Kidney (tissue), 14 donors: ENCODE results near the gene AHDC1. TPM values are rescaled to one million over a fixed set of nuclear protein-coding genes. Genes with fewer than 3 reads are reported as not detected.
A peak's percentile ranks its signal among the peaks of the same experiment; 100 is the strongest.

Source experiments
- DNase-seq, 5 donors: peaks; one replicate each; pipeline ENCODE4 v3.0.0-alpha.2; 2013 to 2020
- FAIRE-seq: peaks from 2 replicates; lab custom pipeline; 2012; peaks lifted over from hg19 to GRCh38; lab: Jason Lieb, UNC
- H3K27ac ChIP-seq, 2 donors: one replicate each; pipeline ENCODE4 v1.7.0; 2013; ENCODE audit warnings: low read depth in 2 of 2, low read length in 2 of 2, inconsistent platforms in 1 of 2
- H3K27me3 ChIP-seq: one replicate; pipeline ENCODE4 v1.7.1; 2013; ENCODE audit warnings: low read length, inconsistent platforms; ENCODE audit not compliant: control insufficient read depth, insufficient read depth
- H3K36me3 ChIP-seq, 3 donors: one replicate each; pipeline versions ENCODE4 v1.7.0 to v1.7.1; 2013; ENCODE audit warnings: low read length in 3 of 3, control low read depth in 1 of 3, inconsistent platforms in 1 of 3; ENCODE audit not compliant: insufficient read depth in 3 of 3, control insufficient read depth in 2 of 3
- H3K4me1 ChIP-seq, 3 donors: one replicate each; pipeline versions ENCODE4 v1.7.0 to v1.7.1; 2013; ENCODE audit warnings: low read length in 3 of 3, inconsistent platforms in 1 of 3, low read depth in 1 of 3; ENCODE audit not compliant: control insufficient read depth in 2 of 3, insufficient read depth in 2 of 3
- H3K4me3 ChIP-seq, 3 donors: one replicate each; pipeline versions ENCODE4 v1.7.0 to v1.8.1; 2013; ENCODE audit warnings: low read length in 3 of 3, control low read depth in 1 of 3, inconsistent platforms in 1 of 3
- H3K9ac ChIP-seq, 3 donors: one replicate each; pipeline versions ENCODE4 v1.7.0 to v1.7.1; 2013; ENCODE audit warnings: low read length in 3 of 3, control low read depth in 1 of 3, inconsistent platforms in 1 of 3
- H3K9me3 ChIP-seq, 3 donors: one replicate each; pipeline versions ENCODE4 v1.7.0 to v1.7.1; 2013; ENCODE audit warnings: low read length in 3 of 3, control low read depth in 1 of 3, inconsistent platforms in 1 of 3; ENCODE audit not compliant: control insufficient read depth in 2 of 3, insufficient read depth in 1 of 3
- intact Hi-C: fragments of 100-400 bp; cut with DNase I; formaldehyde crosslinking; loops from one replicate; pipeline ENCODE4 v1.11.1; 2022
- polyA plus RNA-seq: library from polyadenylated mRNA; stranded (reverse); fragments of 350-450 nt; fragmentation: Illumina TruSeq; extraction: RNeasy Lipid Tissue Mini Kit (QIAGEN cat#74804); gene quantifications from one replicate; pipeline ENCODE4 v1.2.3, GENCODE V29; 2014; ENCODE audit warnings: low read depth, low replicate concordance; ENCODE audit not compliant: insufficient read depth
- total RNA-seq: library from RNA; stranded (reverse); fragmentation: NEBNext Ultra II Directional; extraction: Animal tissue kit (Norgen Biotek cat#: 25700); gene quantifications from one replicate; pipeline ENCODE4 v1.2.1, GENCODE V29; 2021
- TF ChIP-seq, protein P1 (sequence below): IDR thresholded peaks from 3 replicates; pipeline ENCODE4 v1.5.1; 2012; ENCODE audit warnings: mild to moderate bottlenecking, moderate library complexity, borderline replicate concordance; ENCODE audit not compliant: insufficient read depth; ENCODE audit errors: extremely low read depth
- donor health status: control.
- donor health status: control.
- donor health status: control.
- donor health status: control.
- donor health status: control.
- donor health status: DM: yes; HTN: yes; CAD: no.
- donor health status: Normal renal cell carcinoma (clear cell type).

Gene AHDC1
- total and polyA plus RNA-seq, 2 donors from 2014 or later: 8.5 to 48.2 TPM

GRCh38 chr1:27531959-27532685, 71.8 kb downstream of the AHDC1 start:
- intact Hi-C loops: no loop called here
- Histone ChIP-seq H3K4me1 (peaks cover 6 to 32% (median 15%) of the 10 kb centered on the region in 3 donors), H3K9me3 (no peaks in the 10 kb centered on the region), H3K27me3 (no peaks in the 10 kb centered on the region), H3K4me3 (no peak overlapping the region), H3K27ac (no peak overlapping the region), H3K36me3 (peaks cover 3 to 7% (median 5%) of the 10 kb centered on the region in 3 donors), H3K9ac (no peak overlapping the region)
- FAIRE-seq (no peak), DNase-seq (peak in 1 of 5 donors; percentile 44)
- TF ChIP-seq, protein P1, sequence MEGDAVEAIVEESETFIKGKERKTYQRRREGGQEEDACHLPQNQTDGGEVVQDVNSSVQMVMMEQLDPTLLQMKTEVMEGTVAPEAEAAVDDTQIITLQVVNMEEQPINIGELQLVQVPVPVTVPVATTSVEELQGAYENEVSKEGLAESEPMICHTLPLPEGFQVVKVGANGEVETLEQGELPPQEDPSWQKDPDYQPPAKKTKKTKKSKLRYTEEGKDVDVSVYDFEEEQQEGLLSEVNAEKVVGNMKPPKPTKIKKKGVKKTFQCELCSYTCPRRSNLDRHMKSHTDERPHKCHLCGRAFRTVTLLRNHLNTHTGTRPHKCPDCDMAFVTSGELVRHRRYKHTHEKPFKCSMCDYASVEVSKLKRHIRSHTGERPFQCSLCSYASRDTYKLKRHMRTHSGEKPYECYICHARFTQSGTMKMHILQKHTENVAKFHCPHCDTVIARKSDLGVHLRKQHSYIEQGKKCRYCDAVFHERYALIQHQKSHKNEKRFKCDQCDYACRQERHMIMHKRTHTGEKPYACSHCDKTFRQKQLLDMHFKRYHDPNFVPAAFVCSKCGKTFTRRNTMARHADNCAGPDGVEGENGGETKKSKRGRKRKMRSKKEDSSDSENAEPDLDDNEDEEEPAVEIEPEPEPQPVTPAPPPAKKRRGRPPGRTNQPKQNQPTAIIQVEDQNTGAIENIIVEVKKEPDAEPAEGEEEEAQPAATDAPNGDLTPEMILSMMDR: no peak

DNA sequence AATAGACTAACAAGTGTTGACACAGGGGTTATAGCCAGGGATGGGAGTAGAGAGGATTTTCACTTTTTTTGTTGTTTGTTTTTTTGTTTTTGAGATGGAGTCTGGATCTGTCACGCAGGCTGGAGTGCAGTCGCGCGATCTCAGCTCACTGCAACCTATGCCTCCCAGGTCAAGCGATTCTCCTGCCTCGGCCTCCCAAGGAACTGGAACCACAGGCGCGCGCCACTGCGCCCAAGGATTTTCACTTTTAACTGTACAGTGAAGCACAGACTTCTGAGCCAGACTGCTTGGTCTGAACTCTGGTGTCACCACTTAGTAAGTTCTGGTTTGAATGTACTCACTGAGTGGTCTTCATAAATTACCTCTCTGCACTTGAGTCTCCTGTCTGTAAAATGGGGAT, 73.8 kb downstream of the AHDC1 start:
- no peaks in the 10 kb centered on the region for H3K9me3 ChIP-seq
- H3K9ac ChIP-seq: no peak overlapping the region
- DNase-seq (no peak), FAIRE-seq (no peak)
- peaks cover 11 to 34% (median 31%) of the 10 kb centered on the region in 3 donors for H3K4me1 ChIP-seq
- TF ChIP-seq, protein P1: no peak
- H3K27ac ChIP-seq: no peak overlapping the region
- intact Hi-C loops: no loop called here
- no peaks in the 10 kb centered on the region for H3K27me3 ChIP-seq
- no peak overlapping the region for H3K4me3 ChIP-seq
- peaks cover 3 to 7% (median 5%) of the 10 kb centered on the region in 3 donors for H3K36me3 ChIP-seq

DNA sequence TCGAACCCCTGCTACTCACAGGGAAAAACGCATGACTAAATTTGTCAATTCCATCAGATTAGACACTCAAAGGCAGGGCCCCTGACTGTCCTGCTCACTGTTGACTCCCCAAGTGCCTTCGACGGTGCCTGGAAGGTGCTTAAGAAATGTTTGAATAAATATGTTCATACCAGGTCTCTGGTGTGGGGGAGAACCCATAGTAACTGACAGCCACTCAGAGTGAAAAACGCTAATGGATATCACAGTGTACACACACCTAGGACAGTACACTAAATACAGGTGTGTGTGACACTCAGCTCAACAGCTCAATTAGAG, 74.3 kb downstream of the AHDC1 start:
- TF ChIP-seq, protein P1: no peak

More for the DNA sequence above, 74.3 kb downstream of the AHDC1 start:
- H3K9me3 ChIP-seq: no peaks in the 10 kb centered on the region
- intact Hi-C loops: no loop called here
- H3K27ac ChIP-seq: peak overlapping the region; percentile 88 to 94
- no peak for FAIRE-seq
- peaks cover 3 to 4% (median 4%) of the 10 kb centered on the region in 3 donors for H3K36me3 ChIP-seq
- DNase-seq: no peak
- no peak overlapping the region for H3K4me3 ChIP-seq
- peaks cover 13 to 35% (median 35%) of the 10 kb centered on the region in 3 donors for H3K4me1 ChIP-seq
- peak overlapping the region in 1 of 3 donors; percentile 37 for H3K9ac ChIP-seq
- H3K27me3 ChIP-seq: no peaks in the 10 kb centered on the region
